ENCODE results near the gene PARP12. TPM values are rescaled to one million over a fixed set of nuclear protein-coding genes. Genes with fewer than 3 reads are reported as not detected.

PARP12 gene
- total and polyA plus RNA-seq, 2 of the 8 experiments (the other 6 are each of a cell fraction or from before 2014, with no cell fraction given) = 9.0 to 21.5 TPM

DNA sequence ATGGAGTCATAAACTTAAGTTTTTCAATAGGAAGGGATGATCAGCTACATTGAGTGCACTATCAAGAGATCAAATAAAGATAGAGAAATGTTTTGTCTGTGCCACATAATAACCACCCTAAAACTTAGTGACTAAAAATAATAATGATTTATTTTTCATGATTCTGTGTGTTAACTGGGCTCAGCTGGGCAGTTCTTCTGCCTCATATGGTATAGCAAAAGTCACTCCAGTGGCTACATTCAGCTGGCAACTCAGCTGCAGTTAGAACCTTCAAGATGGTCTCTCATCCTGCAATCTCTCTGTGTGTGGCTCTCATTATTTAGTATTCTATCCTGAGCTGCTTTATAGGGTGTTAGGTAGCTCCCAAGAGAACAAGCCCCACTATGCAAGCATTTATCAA, 7.8 kb upstream of the PARP12 start (continued):
- TF ChIP-seq, protein P1, sequence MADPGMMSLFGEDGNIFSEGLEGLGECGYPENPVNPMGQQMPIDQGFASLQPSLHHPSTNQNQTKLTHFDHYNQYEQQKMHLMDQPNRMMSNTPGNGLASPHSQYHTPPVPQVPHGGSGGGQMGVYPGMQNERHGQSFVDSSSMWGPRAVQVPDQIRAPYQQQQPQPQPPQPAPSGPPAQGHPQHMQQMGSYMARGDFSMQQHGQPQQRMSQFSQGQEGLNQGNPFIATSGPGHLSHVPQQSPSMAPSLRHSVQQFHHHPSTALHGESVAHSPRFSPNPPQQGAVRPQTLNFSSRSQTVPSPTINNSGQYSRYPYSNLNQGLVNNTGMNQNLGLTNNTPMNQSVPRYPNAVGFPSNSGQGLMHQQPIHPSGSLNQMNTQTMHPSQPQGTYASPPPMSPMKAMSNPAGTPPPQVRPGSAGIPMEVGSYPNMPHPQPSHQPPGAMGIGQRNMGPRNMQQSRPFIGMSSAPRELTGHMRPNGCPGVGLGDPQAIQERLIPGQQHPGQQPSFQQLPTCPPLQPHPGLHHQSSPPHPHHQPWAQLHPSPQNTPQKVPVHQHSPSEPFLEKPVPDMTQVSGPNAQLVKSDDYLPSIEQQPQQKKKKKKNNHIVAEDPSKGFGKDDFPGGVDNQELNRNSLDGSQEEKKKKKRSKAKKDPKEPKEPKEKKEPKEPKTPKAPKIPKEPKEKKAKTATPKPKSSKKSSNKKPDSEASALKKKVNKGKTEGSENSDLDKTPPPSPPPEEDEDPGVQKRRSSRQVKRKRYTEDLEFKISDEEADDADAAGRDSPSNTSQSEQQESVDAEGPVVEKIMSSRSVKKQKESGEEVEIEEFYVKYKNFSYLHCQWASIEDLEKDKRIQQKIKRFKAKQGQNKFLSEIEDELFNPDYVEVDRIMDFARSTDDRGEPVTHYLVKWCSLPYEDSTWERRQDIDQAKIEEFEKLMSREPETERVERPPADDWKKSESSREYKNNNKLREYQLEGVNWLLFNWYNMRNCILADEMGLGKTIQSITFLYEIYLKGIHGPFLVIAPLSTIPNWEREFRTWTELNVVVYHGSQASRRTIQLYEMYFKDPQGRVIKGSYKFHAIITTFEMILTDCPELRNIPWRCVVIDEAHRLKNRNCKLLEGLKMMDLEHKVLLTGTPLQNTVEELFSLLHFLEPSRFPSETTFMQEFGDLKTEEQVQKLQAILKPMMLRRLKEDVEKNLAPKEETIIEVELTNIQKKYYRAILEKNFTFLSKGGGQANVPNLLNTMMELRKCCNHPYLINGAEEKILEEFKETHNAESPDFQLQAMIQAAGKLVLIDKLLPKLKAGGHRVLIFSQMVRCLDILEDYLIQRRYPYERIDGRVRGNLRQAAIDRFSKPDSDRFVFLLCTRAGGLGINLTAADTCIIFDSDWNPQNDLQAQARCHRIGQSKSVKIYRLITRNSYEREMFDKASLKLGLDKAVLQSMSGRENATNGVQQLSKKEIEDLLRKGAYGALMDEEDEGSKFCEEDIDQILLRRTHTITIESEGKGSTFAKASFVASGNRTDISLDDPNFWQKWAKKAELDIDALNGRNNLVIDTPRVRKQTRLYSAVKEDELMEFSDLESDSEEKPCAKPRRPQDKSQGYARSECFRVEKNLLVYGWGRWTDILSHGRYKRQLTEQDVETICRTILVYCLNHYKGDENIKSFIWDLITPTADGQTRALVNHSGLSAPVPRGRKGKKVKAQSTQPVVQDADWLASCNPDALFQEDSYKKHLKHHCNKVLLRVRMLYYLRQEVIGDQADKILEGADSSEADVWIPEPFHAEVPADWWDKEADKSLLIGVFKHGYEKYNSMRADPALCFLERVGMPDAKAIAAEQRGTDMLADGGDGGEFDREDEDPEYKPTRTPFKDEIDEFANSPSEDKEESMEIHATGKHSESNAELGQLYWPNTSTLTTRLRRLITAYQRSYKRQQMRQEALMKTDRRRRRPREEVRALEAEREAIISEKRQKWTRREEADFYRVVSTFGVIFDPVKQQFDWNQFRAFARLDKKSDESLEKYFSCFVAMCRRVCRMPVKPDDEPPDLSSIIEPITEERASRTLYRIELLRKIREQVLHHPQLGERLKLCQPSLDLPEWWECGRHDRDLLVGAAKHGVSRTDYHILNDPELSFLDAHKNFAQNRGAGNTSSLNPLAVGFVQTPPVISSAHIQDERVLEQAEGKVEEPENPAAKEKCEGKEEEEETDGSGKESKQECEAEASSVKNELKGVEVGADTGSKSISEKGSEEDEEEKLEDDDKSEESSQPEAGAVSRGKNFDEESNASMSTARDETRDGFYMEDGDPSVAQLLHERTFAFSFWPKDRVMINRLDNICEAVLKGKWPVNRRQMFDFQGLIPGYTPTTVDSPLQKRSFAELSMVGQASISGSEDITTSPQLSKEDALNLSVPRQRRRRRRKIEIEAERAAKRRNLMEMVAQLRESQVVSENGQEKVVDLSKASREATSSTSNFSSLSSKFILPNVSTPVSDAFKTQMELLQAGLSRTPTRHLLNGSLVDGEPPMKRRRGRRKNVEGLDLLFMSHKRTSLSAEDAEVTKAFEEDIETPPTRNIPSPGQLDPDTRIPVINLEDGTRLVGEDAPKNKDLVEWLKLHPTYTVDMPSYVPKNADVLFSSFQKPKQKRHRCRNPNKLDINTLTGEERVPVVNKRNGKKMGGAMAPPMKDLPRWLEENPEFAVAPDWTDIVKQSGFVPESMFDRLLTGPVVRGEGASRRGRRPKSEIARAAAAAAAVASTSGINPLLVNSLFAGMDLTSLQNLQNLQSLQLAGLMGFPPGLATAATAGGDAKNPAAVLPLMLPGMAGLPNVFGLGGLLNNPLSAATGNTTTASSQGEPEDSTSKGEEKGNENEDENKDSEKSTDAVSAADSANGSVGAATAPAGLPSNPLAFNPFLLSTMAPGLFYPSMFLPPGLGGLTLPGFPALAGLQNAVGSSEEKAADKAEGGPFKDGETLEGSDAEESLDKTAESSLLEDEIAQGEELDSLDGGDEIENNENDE (IDR thresholded peaks at IDR 0.05; ENCODE audit: insufficient replicate concordance, low read length) = no peak
- TF ChIP-seq EZH2 (IDR thresholded peaks at IDR 0.05; ENCODE audit: low read depth, low read length, severe bottlenecking) = no peak

Measured in H1 (cell line).